ENCODE results near the gene MRPS16.
A peak's percentile ranks its signal among the peaks of the same experiment; 100 is the strongest.

Gene MRPS16

DNA sequence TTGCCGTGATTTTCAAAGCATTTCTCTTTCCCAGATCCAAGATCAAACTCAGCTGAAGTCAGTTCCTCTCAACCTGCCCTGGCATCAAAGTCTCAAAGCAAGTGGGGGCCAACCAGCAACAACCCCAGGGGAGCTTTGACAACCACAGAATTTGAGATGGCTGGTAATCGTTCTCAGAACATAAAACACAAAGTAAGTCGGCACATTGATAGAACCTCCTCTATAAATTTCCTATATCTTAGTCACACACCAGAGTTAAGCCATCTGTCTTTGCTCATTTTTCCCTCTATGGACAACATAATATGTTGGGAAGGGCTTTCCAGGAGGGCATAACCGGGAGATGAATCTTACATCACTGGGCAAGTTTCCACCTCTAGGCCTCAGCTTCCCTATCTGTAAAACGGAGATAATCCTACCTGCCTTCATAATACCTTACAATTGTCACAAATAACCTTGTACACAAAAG is 4.2 kb downstream of the MRPS16 start:
- H3K4me3 ChIP-seq (ENCODE audit: low read depth, low read length), result no peak overlapping the region
- TF ChIP-seq, protein P1, sequence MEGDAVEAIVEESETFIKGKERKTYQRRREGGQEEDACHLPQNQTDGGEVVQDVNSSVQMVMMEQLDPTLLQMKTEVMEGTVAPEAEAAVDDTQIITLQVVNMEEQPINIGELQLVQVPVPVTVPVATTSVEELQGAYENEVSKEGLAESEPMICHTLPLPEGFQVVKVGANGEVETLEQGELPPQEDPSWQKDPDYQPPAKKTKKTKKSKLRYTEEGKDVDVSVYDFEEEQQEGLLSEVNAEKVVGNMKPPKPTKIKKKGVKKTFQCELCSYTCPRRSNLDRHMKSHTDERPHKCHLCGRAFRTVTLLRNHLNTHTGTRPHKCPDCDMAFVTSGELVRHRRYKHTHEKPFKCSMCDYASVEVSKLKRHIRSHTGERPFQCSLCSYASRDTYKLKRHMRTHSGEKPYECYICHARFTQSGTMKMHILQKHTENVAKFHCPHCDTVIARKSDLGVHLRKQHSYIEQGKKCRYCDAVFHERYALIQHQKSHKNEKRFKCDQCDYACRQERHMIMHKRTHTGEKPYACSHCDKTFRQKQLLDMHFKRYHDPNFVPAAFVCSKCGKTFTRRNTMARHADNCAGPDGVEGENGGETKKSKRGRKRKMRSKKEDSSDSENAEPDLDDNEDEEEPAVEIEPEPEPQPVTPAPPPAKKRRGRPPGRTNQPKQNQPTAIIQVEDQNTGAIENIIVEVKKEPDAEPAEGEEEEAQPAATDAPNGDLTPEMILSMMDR (conservative IDR thresholded peaks at IDR 0.05; ENCODE audit: low read depth, low read length), result no peak
- no peak for DNase-seq (ENCODE audit: low read depth)

DNA sequence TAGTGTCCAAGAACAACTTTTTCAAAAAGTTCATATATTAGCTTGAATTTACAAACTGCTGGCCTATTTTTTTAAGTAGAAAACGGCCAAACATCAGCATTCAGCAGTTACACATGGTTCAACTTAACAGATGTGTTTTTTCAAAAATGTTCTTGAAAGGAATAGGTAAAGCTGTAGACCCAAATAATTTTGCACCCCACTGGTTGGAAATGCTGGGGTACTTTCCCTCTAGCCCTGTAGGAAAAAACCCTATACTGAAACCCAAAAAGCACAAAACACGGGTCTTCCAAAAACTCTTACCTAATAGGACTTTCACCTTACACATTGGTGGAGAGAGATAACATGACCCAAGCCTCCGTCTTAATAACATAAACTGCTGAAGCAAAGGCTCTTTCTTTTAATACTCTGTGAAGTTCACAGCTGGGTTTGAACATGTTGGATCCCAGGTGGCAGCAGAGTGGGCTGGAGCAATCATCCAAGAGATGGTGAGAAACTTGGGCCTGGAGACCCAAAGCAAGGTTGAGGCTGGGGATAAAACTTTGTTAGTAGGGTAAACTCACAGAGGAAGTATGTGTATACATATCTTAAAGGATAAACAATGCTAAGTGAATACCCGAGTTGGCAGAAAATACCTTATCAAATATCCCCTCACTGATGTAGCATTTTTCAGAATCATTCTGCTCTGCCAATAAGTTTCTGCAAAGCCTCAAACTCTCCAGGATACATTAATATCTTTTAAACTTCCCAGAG is 4.8 kb downstream of the MRPS16 start:
- TF ChIP-seq, protein P1 (conservative IDR thresholded peaks at IDR 0.05; ENCODE audit: low read depth, low read length), result no peak
- peak; percentile 22 for DNase-seq (ENCODE audit: low read depth)
- H3K4me3 ChIP-seq (ENCODE audit: low read depth, low read length), result peak overlapping the region; percentile 92

DNA sequence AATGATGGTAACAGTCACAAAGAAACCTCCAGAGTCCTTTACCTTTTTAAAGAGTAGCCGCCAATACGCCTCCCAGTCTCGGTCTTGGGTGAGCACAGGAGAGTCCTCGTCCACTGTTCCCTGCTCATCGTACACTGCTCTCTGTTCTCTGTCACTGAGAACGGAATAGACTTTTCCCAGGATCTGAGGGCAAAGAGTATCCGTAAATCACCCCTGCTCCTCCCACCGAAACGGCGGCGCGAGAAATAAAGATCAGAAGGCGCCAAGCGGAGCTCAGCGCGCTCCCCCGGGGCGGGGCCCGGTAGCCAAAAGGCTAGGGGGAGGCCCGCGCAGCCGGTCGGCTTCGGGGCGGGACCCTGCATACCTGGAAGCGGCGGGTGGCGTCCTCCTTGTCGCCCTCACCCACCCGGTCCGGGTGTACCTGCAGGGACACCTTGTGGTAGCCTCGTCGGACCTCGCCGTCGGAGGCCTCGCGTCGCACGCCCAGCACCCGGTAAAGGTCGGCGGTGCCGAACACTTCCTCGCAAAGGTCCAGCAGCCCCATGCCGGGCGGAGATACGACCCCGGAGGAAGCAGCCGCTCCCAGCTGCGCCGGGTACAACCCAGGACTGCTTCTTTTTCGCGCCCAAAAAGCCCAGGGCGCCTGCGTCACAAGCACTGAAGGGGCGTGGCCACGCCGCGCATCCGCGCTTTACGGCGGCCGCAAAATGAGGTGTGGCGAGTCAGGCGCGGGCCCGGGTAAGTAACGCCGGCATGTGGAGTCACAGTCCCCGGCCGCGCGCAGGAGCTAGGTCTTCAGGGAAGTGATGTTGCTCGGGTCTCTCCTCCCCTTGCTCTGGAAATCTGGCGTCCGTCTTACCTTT is 5.6 kb downstream of the MRPS16 start, which contains the start of gene DNAJC9:
Gene DNAJC9, minus strand, starts transcription at position 610 of the 863 bp plus-strand sequence. Its CDS starts 66 bp downstream, at position 544.
- TF ChIP-seq, protein P1 (conservative IDR thresholded peaks at IDR 0.05; ENCODE audit: low read depth, low read length), result no peak
- H3K4me3 ChIP-seq (ENCODE audit: low read depth, low read length), result peak within 1 kb of the TSS; percentile 92
- peak; percentile 95 for DNase-seq (ENCODE audit: low read depth)

DNA sequence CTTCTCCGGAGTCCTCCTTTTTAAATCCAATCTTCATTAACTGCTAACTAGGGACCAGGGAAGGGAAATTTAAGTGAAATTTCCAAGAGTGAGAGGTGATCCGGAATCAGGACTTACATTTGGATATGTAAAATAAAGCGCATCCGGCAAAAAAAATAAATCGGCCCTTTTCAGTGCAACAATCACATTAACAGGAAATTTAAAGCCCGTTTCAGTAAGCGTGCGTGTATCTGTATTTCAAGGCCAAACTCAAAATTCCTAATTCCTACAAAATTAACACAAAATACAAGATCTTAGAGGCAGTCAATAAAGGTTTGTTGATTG is 6.2 kb downstream of the MRPS16 start:
- TF ChIP-seq, protein P1 (conservative IDR thresholded peaks at IDR 0.05; ENCODE audit: low read depth, low read length), result no peak

DNA sequence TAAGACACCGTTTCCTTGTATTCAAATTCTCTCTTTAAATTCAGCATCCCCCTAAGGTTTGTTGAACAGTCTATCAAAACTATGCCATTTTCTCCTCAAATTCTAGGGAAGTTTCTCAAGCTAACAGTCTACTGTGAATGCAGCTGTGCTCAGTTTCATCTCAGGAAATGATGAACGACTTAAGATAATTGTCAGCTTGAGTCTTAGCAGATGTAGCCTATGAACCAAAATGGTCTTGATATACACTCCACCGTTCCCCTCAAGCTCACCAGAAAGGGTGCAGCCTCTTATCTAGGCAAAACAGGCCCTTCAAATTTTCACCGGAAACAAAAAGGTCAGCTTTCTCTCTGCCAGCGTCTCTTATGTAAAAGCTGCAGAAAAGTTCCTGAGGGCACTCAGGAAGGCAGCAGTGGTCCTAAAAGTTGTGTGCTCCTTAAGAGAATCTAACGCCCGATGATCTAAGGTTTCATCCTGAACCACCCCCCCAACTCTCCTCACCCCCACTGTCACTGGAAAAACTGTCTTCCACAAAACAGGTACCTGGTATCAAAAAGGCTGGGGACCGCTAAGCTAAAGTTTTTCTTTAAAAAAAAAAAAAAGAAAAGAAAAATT is 7.5 kb downstream of the MRPS16 start:
- peak overlapping the region; percentile 15 for H3K4me3 ChIP-seq (ENCODE audit: low read depth, low read length)
- TF ChIP-seq, protein P1 (conservative IDR thresholded peaks at IDR 0.05; ENCODE audit: low read depth, low read length), result no peak
- peak; percentile 10 for DNase-seq (ENCODE audit: low read depth)

More for the DNA sequence above, 6.2 kb downstream of the MRPS16 start:
- DNase-seq (ENCODE audit: low read depth), result peak; percentile 23
- peak overlapping the region; percentile 92 for H3K4me3 ChIP-seq (ENCODE audit: low read depth, low read length)

DNA sequence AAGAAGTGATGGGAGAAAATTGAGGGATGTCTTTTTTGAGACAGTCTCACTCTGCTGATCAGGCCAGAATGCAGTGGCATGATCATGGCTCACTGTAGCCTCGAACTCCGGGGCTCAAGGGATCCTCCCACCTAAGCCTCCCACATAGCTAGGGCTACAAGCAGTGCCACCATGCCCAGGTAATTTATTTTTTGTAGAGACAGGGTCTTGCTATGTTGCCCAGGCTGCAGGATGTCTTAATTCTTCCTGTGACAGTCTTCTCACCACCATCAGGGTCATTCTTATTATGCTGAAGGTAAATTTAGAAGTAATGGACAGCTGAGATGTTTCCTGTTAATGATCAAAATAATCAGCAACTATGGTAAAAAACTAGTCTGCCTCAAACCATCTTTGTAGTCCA is 12.5 kb downstream of the MRPS16 start:
- TF ChIP-seq, protein P1 (conservative IDR thresholded peaks at IDR 0.05; ENCODE audit: low read depth, low read length), result no peak
- no peak for DNase-seq (ENCODE audit: low read depth)
- no peak overlapping the region for H3K4me3 ChIP-seq (ENCODE audit: low read depth, low read length)

Data from choroid plexus epithelial cell (primary cell).